Neural progenitor cell (in vitro differentiated cells): ENCODE data around the gene ARHGEF11.

ENCODE experiments used
- EZH2 ChIP-seq: fragments of 200-600 bp; sonication (generic); IDR thresholded peaks from 2 replicates; pipeline ENCODE4 v1.6.1; 2017; ENCODE audit warnings: antibody characterized with exemption, mild to moderate bottlenecking, moderate library complexity
- EZH2phosphoT487 ChIP-seq: fragments of 200-600 bp; sonication (generic); IDR thresholded peaks from 2 replicates; pipeline ENCODE4 v1.6.1; 2017; ENCODE audit warnings: antibody characterized with exemption
- TF ChIP-seq, protein P1 (sequence below): fragments of 200-600 bp; sonication (generic); IDR thresholded peaks from 2 replicates; pipeline ENCODE4 v1.5.1; 2017; ENCODE audit warnings: antibody characterized with exemption, mild to moderate bottlenecking

DNA sequence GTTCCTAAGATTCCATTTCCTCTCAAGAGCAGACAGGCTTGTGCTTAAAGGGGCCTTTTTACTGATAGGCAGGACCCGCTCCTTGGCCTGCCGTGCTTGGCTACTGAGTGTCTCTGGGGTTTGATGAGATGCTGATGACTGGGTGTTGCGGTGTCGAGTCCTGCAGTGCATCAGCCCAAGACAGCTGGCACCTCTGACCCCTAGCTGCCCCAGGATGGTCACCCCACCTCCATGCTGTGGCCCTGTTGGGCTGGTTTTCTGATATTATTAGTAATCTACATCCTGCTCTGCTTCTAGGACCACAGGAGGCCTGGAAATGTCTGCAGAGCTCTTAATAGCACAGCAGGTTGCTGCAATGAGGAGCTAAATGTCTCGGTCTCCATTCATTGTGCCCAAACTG lies 96.4 kb downstream of the ARHGEF11 start:
- TF ChIP-seq, protein P1, sequence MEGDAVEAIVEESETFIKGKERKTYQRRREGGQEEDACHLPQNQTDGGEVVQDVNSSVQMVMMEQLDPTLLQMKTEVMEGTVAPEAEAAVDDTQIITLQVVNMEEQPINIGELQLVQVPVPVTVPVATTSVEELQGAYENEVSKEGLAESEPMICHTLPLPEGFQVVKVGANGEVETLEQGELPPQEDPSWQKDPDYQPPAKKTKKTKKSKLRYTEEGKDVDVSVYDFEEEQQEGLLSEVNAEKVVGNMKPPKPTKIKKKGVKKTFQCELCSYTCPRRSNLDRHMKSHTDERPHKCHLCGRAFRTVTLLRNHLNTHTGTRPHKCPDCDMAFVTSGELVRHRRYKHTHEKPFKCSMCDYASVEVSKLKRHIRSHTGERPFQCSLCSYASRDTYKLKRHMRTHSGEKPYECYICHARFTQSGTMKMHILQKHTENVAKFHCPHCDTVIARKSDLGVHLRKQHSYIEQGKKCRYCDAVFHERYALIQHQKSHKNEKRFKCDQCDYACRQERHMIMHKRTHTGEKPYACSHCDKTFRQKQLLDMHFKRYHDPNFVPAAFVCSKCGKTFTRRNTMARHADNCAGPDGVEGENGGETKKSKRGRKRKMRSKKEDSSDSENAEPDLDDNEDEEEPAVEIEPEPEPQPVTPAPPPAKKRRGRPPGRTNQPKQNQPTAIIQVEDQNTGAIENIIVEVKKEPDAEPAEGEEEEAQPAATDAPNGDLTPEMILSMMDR: no peak
- TF ChIP-seq EZH2phosphoT487 (no peak), EZH2 (no peak)
